ENCODE data around the gene USP47. TPM values are rescaled to one million over a fixed set of nuclear protein-coding genes. Genes with fewer than 3 reads are reported as not detected.

Gene USP47, protein sequence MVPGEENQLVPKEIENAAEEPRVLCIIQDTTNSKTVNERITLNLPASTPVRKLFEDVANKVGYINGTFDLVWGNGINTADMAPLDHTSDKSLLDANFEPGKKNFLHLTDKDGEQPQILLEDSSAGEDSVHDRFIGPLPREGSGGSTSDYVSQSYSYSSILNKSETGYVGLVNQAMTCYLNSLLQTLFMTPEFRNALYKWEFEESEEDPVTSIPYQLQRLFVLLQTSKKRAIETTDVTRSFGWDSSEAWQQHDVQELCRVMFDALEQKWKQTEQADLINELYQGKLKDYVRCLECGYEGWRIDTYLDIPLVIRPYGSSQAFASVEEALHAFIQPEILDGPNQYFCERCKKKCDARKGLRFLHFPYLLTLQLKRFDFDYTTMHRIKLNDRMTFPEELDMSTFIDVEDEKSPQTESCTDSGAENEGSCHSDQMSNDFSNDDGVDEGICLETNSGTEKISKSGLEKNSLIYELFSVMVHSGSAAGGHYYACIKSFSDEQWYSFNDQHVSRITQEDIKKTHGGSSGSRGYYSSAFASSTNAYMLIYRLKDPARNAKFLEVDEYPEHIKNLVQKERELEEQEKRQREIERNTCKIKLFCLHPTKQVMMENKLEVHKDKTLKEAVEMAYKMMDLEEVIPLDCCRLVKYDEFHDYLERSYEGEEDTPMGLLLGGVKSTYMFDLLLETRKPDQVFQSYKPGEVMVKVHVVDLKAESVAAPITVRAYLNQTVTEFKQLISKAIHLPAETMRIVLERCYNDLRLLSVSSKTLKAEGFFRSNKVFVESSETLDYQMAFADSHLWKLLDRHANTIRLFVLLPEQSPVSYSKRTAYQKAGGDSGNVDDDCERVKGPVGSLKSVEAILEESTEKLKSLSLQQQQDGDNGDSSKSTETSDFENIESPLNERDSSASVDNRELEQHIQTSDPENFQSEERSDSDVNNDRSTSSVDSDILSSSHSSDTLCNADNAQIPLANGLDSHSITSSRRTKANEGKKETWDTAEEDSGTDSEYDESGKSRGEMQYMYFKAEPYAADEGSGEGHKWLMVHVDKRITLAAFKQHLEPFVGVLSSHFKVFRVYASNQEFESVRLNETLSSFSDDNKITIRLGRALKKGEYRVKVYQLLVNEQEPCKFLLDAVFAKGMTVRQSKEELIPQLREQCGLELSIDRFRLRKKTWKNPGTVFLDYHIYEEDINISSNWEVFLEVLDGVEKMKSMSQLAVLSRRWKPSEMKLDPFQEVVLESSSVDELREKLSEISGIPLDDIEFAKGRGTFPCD (N-terminal part only)
- total RNA-seq = 70.4 and 89.9 TPM in 2 replicates

DNA sequence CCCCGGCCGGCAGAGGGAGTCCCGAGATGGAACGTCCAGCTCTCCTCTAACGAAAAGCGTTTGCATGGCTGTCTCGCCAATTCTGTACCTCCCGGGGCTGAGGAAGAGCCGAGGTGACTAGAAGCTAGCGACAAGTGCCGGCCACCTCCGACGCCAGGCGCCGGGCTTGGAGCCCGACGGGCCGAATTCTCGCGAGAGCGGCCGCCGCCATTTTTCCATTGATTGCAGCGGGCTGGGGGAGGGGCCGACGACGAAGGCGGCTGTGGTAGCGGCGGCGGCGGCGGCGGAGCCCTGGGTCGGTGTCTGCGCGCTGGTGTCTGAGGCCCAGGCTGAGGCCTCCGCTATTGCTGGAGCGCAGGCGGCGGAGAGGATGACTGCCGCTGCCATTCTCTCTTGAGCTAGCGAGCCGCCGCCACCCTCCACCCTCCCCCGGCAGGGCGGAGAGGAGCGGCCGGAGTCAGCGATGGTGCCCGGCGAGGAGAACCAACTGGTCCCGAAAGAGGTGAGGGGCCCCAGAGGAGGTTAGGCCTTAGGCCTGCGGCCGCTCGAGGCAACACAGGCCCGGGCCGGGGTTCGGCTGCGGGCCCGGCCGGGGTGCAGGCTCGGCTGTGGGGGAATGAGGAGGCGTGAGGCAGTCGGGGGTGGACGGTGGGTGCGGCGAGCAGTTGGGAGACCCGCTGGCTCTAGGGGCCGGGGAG, at the start of gene USP47:
Gene USP47, plus strand, starts transcription at position 250 of the 698 bp plus-strand sequence. Its CDS starts 214 bp downstream, at position 464.

DNA sequence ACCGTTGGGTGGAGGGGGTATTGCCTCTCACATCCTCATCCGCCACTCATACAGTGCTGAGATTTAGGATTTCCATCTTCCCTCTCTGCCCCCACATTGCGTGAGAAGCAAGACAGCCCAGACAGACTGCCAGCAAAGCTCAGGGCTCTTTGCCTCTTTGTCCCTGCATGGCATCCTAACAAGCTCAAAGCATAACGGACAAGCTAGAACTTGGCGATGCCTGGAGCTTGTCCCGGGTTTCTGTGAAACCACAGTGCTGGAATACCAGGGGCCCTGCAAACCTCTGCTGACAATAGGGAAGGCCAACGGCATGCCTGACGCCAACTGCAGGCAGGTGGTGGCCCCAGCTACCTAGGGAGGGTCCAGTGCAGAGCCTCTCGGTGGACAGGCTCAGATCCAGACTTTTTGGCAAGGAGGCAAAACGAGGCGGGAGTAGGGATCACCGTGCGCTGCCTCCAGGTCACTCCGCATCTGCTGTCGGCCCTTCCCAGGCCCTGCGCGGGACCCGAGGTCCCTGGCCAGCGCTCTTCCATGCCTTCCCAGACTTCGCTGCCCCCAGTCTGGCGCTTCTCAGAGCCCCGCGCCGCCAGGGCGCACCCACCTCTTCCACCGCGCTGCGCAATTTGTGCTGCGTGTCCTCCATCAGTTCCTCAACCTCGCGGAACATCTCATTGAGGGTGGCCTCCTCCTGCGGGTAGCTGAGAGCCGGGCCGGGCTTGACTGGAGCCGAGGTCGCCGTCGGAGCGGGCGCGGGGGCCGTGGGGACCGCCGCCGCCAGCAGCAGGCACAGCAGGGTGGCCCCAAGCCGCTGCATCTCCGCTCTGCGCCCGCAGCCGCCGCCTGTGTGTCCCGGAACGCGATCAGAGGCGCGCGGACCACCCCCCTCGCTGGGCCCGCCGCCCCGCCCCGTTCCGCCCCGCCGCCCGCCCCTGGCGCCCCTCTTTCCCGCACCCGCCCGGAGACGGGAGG, 166.3 kb downstream of the USP47 start, which contains the start of gene DKK3:
Gene DKK3, minus strand, starts transcription at position 858 of the 969 bp plus-strand sequence. Its CDS starts 44 bp downstream, at position 814.

Other genes with a start within 250 kb of the USP47 start
- gene GALNT18, start 220.0 kb upstream of the USP47 start, total RNA-seq = 0.39 and 1.1 TPM in 2 replicates
- gene DKK3, start 166.7 kb downstream of the USP47 start, total RNA-seq = 770 and 1,126 TPM in 2 replicates

All from placental epithelial cell (primary cell).